HCT116 (cell line): ENCODE data around the gene CYP2E1. TPM values are rescaled to one million over a fixed set of nuclear protein-coding genes. Genes with fewer than 3 reads are reported as not detected.

Experiments used
- ATAC-seq: fragments of 200-7000 bp; cut with Tn5 transposase; 2 replicates; pipeline ENCODE4 v1.9.1; 2020; ENCODE audit warnings: mild to moderate bottlenecking, moderate library complexity
- BruUV-seq: library from RNA; stranded (reverse); fragments of 400-500 nt; replicated peaks from 2 replicates; lab custom pipeline; 2021; lab: Mats Ljungman, UMichigan
- CTCF ChIA-PET: fragments of 300-600 bp; sonication (Branson Sonifier 250); formaldehyde crosslinking; loops from one replicate; lab custom pipeline; 2021; ENCODE audit warnings: antibody characterized with exemption; lab: Charles Lee
- POLR2A ChIA-PET: fragments of 300-600, 350-600 bp; sonication (Branson Sonifier 250); formaldehyde crosslinking; loops from one replicate; lab custom pipeline; 2021; ENCODE audit warnings: antibody characterized with exemption; lab: Charles Lee
- RAD21 ChIA-PET, 2 experiments: fragments of 300-600 bp; sonication (Branson Sonifier 250); formaldehyde crosslinking; loops; one replicate each; lab custom pipeline; 2023; ENCODE audit warnings: low total read pairs in 2 of 2; ENCODE audit not compliant: uncharacterized antibody in 2 of 2, unreplicated experiment in 2 of 2, low non-redundant PET in 1 of 2; lab: Charles Lee
- DNase-seq: peaks from one replicate; pipeline ENCODE4 v3.0.0-alpha.2; 2010; ENCODE audit warnings: low read depth, low spot score
- H2AFZ ChIP-seq: fragments of 200-600 bp; shearing (Covaris generic), sonication (generic); 2 replicates; pipeline ENCODE4 v1.6.1; 2017; ENCODE audit warnings: low read depth, mixed run types, mixed read lengths, antibody characterized with exemption, low read length; ENCODE audit not compliant: poor library complexity, severe bottlenecking
- H3K27ac ChIP-seq: 2 replicates; pipeline ENCODE4 v1.5.1; 2012; ENCODE audit warnings: low read depth, low read length
- H3K27me3 ChIP-seq: fragments of 200-600 bp; sonication (generic); 2 replicates; pipeline ENCODE4 v1.6.1; 2016; ENCODE audit warnings: mixed run types, low read length, mixed read lengths; ENCODE audit not compliant: insufficient read depth
- H3K36me3 ChIP-seq, 2 experiments: fragments of 200-500 bp in 1 of 2; fragments of 200-600 bp in 1 of 2; sonication (Bioruptor generic) in 1 of 2; sonication (generic) in 1 of 2; 2 replicates each; pipeline versions ENCODE4 v1.5.1 to v1.6.1; 2014 to 2016; ENCODE audit warnings: low read length in 2 of 2, inconsistent platforms in 1 of 2, mixed read lengths in 1 of 2, mixed run types in 1 of 2; ENCODE audit not compliant: insufficient read depth in 2 of 2, control insufficient read depth in 1 of 2
- H3K4me1 ChIP-seq, 2 experiments: fragments of 200-600 bp in 1 of 2; sonication (generic) in 1 of 2; 2 replicates each; pipeline versions ENCODE4 v1.5.1 to v1.6.1; 2012 to 2017; ENCODE audit warnings: low read length in 2 of 2, inconsistent platforms in 1 of 2, mild to moderate bottlenecking in 1 of 2, mixed read lengths in 1 of 2, mixed run types in 1 of 2, moderate library complexity in 1 of 2; ENCODE audit not compliant: insufficient read depth in 2 of 2, control insufficient read depth in 1 of 2
- H3K4me2 ChIP-seq: fragments of 200-600 bp; sonication (generic); 2 replicates; pipeline ENCODE4 v1.6.1; 2017; ENCODE audit warnings: mixed run types, low read length, mixed read lengths
- H3K4me3 ChIP-seq, 2 experiments: fragments of 200-600 bp in 1 of 2; sonication (generic) in 1 of 2; replicated peaks in 1 of 2; 2 replicates each; pipeline ENCODE4 v1.5.1; 2011 to 2016; ENCODE audit warnings: low read length in 2 of 2, control low read depth in 1 of 2, low read depth in 1 of 2, mild to moderate bottlenecking in 1 of 2, mixed read lengths in 1 of 2, mixed run types in 1 of 2
- H3K79me2 ChIP-seq: fragments of 200-600 bp; sonication (generic); 2 replicates; pipeline ENCODE4 v1.6.1; 2017; ENCODE audit warnings: mild to moderate bottlenecking, mixed run types, low read length, moderate library complexity, mixed read lengths; ENCODE audit not compliant: insufficient read depth
- H3K9ac ChIP-seq: fragments of 200-600 bp; sonication (generic); 2 replicates; pipeline ENCODE4 v1.6.1; 2016; ENCODE audit warnings: low read length, mixed read lengths
- H3K9me2 ChIP-seq: fragments of 200-600 bp; sonication (generic), shearing (Covaris generic); 2 replicates; pipeline ENCODE4 v1.6.1; 2017; ENCODE audit warnings: mixed run types, mild to moderate bottlenecking, moderate library complexity; ENCODE audit not compliant: insufficient read depth
- H3K9me3 ChIP-seq, 2 experiments: fragments of 200-500 bp in 1 of 2; fragments of 200-600 bp in 1 of 2; sonication (Bioruptor generic) in 1 of 2; sonication (generic) in 1 of 2; 2 replicates each; pipeline ENCODE4 v1.6.1; 2014 to 2017; ENCODE audit warnings: low read length in 2 of 2, mixed read lengths in 2 of 2, inconsistent platforms in 1 of 2, low read depth in 1 of 2, mild to moderate bottlenecking in 1 of 2, mixed run types in 1 of 2, moderate library complexity in 1 of 2; ENCODE audit not compliant: control insufficient read depth in 1 of 2, insufficient read depth in 1 of 2
- H4K20me1 ChIP-seq: fragments of 200-600 bp; sonication (generic), shearing (Covaris generic); 2 replicates; pipeline ENCODE4 v1.6.1; 2017; ENCODE audit warnings: mixed run types, mild to moderate bottlenecking, moderate library complexity; ENCODE audit not compliant: insufficient read depth
- CBX3 ChIP-seq: IDR thresholded peaks from 2 replicates; pipeline ENCODE4 v1.6.1; 2012; ENCODE audit warnings: low read depth
- CEBPB ChIP-seq: IDR thresholded peaks from 2 replicates; pipeline ENCODE4 v1.6.1; 2012; ENCODE audit warnings: low read depth
- EGR1 ChIP-seq: IDR thresholded peaks from 2 replicates; pipeline ENCODE4 v1.6.1; 2012; ENCODE audit warnings: low read depth
- ELF1 ChIP-seq: IDR thresholded peaks from 2 replicates; pipeline ENCODE4 v1.6.1; 2012; ENCODE audit warnings: low read depth, borderline replicate concordance
- EZH2 ChIP-seq: fragments of 200-600 bp; sonication (generic); IDR thresholded peaks from 2 replicates; pipeline ENCODE4 v1.6.1; 2017; ENCODE audit warnings: antibody characterized with exemption, mixed run types
- EZH2phosphoT487 ChIP-seq: fragments of 200-600 bp; IDR thresholded peaks from 2 replicates; pipeline ENCODE4 v1.6.1; 2018; ENCODE audit warnings: antibody characterized with exemption, borderline replicate concordance
- FOSL1 ChIP-seq: IDR thresholded peaks from 2 replicates; pipeline ENCODE4 v1.6.1; 2012; ENCODE audit warnings: low read depth
- JUND ChIP-seq: IDR thresholded peaks from 2 replicates; pipeline ENCODE4 v1.6.1; 2012
- POLR2A ChIP-seq: IDR thresholded peaks from 2 replicates; pipeline ENCODE4 v1.7.0; 2011; ENCODE audit warnings: borderline replicate concordance; ENCODE audit not compliant: insufficient read depth, insufficient read length; ENCODE audit errors: extremely low read depth
- RAD21 ChIP-seq: IDR thresholded peaks from 2 replicates; pipeline ENCODE4 v1.6.1; 2012; ENCODE audit warnings: low read depth, mild to moderate bottlenecking
- SIN3A ChIP-seq: IDR thresholded peaks from 2 replicates; pipeline ENCODE4 v1.6.1; 2012; ENCODE audit warnings: low read depth
- SP1 ChIP-seq: IDR thresholded peaks from 2 replicates; pipeline ENCODE4 v1.6.1; 2012; ENCODE audit warnings: low read depth
- SRF ChIP-seq: IDR thresholded peaks from 2 replicates; pipeline ENCODE4 v1.6.1; 2012; ENCODE audit warnings: low read depth
- TCF7L2 ChIP-seq: IDR thresholded peaks from 2 replicates; pipeline ENCODE4 v1.7.0; 2011; ENCODE audit warnings: borderline replicate concordance, inconsistent platforms; ENCODE audit not compliant: insufficient read depth, insufficient read length; ENCODE audit errors: extremely low read depth
- YY1 ChIP-seq: IDR thresholded peaks from 2 replicates; pipeline ENCODE4 v1.6.1; 2011; ENCODE audit warnings: low read length, low read depth, moderate library complexity, mild to moderate bottlenecking; ENCODE audit not compliant: insufficient replicate concordance; ENCODE audit errors: extremely low read depth
- ZFX ChIP-seq: fragments of 450-650 bp; IDR thresholded peaks from 2 replicates; pipeline ENCODE4 v1.6.1; 2017
- ZNF274 ChIP-seq: fragments of 200-500 bp; sonication (Bioruptor generic); IDR thresholded peaks from 2 replicates; pipeline ENCODE4 v1.6.1; 2014; ENCODE audit warnings: mild to moderate bottlenecking, low read depth, low read length, inconsistent platforms
- intact Hi-C: fragments of 100-400 bp; cut with micrococcal nuclease; formaldehyde crosslinking; loops from 2 replicates; pipeline ENCODE4 v1.10.0; 2022
- total RNA-seq: library from RNA; stranded (reverse); gene quantifications from one replicate; pipeline ENCODE4 v1.2.1, GENCODE V29; 2021; ENCODE audit not compliant: unreplicated experiment
- TF ChIP-seq, protein P1 (sequence below): IDR thresholded peaks from 2 replicates; pipeline ENCODE4 v1.6.1; 2012; ENCODE audit warnings: low read depth
- TF ChIP-seq, protein P2 (sequence below): IDR thresholded peaks from 2 replicates; pipeline ENCODE4 v1.6.1; 2011; ENCODE audit warnings: mild to moderate bottlenecking, low read length, moderate library complexity; ENCODE audit not compliant: insufficient replicate concordance; ENCODE audit errors: extremely low read depth
- TF ChIP-seq, protein P3 (sequence below): IDR thresholded peaks from 2 replicates; pipeline ENCODE4 v1.6.1; 2012
- TF ChIP-seq, protein P4 (sequence below), 3 experiments: fragments of 200-600 bp in 1 of 3; sonication (generic) in 1 of 3; IDR thresholded peaks in 2 of 3; conservative IDR thresholded peaks in 1 of 3; 2 replicates each; pipeline ENCODE4 v1.5.1; 2012 to 2017; ENCODE audit warnings: low read depth in 2 of 3, low read length in 2 of 3, antibody characterized with exemption in 1 of 3, borderline replicate concordance in 1 of 3, control low read depth in 1 of 3, mild to moderate bottlenecking in 1 of 3, mixed read lengths in 1 of 3, mixed run types in 1 of 3, moderate library complexity in 1 of 3; ENCODE audit not compliant: insufficient read depth in 1 of 3

The CYP2E1 gene
- total RNA-seq, 1 experiment from 2014 or later = 1.5 TPM

DNA sequence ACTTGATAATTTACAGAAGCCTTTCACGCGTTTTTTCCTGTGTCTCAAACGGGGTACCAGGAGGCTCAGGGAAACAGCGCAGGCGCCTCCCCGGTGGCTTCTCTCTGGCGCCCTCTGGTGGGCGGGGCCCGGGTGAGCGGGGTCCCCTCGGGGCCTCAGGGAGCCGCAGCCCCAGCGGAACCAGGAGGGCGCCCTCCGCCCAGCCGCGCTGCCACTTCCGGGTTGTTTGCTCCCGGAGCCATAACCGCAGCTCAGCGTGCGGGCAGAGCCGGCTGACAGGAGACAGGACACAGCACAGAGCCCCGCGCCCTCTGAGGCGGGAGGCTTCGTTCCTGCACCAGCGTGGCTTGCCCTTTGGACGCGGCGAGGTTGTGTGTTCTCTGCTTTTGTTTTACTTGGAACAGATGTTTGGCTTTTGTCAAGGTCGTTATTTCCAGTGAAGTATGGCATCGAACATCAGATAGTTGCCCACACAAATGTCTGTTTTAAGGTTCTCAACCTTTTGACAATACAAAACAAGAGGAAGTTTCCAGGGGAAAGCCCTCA is 6.9 kb upstream of the CYP2E1 start:
- H3K27ac ChIP-seq = 0 out of 2 replicates have a peak overlapping the region, but pooled peaks have one; percentile 35
- no TSS peak for BruUV-seq
- H3K79me2 ChIP-seq = no peaks in the 10 kb centered on the region
- peak overlapping the region; percentile 68 for H3K9ac ChIP-seq
- H3K4me3 ChIP-seq = peak overlapping the region; percentile 54 to 65
- no peaks in the 10 kb centered on the region for H3K27me3 ChIP-seq
- no peak overlapping the region for H2AFZ ChIP-seq
- no peaks in the 10 kb centered on the region for H3K9me2 ChIP-seq
- H3K9me3 ChIP-seq = no peaks in the 10 kb centered on the region
- ATAC-seq (peak; percentile 97), DNase-seq (peak; percentile 39)
- H3K36me3 ChIP-seq = no peaks in the 10 kb centered on the region
- H3K4me2 ChIP-seq = peak overlapping the region; percentile 83
- ChIA-PET POLR2A (no interaction called here), CTCF (interaction anchor here (0.7 to 1.0 kb wide), 2 partner anchors 11 to 191 kb away, joined by 3 read pairs; no protein-coding TSS in a partner anchor), RAD21 (no interaction called here)
- H3K4me1 ChIP-seq = peaks cover 2 to 28% of the 10 kb centered on the region in 2 experiments; a peak in 2 of 4 replicates
- intact Hi-C loops = no loop called here
- no peaks in the 10 kb centered on the region for H4K20me1 ChIP-seq
- TF ChIP-seq, protein P1, sequence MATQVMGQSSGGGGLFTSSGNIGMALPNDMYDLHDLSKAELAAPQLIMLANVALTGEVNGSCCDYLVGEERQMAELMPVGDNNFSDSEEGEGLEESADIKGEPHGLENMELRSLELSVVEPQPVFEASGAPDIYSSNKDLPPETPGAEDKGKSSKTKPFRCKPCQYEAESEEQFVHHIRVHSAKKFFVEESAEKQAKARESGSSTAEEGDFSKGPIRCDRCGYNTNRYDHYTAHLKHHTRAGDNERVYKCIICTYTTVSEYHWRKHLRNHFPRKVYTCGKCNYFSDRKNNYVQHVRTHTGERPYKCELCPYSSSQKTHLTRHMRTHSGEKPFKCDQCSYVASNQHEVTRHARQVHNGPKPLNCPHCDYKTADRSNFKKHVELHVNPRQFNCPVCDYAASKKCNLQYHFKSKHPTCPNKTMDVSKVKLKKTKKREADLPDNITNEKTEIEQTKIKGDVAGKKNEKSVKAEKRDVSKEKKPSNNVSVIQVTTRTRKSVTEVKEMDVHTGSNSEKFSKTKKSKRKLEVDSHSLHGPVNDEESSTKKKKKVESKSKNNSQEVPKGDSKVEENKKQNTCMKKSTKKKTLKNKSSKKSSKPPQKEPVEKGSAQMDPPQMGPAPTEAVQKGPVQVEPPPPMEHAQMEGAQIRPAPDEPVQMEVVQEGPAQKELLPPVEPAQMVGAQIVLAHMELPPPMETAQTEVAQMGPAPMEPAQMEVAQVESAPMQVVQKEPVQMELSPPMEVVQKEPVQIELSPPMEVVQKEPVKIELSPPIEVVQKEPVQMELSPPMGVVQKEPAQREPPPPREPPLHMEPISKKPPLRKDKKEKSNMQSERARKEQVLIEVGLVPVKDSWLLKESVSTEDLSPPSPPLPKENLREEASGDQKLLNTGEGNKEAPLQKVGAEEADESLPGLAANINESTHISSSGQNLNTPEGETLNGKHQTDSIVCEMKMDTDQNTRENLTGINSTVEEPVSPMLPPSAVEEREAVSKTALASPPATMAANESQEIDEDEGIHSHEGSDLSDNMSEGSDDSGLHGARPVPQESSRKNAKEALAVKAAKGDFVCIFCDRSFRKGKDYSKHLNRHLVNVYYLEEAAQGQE = no peak
- TF ChIP-seq SIN3A (peak; percentile 30; the same call in 1 of the 2 replicates), ELF1 (peak; percentile 92), YY1 (peak; percentile 72), CEBPB (no peak), ZFX (no peak), EZH2 (no peak), EGR1 (no peak), POLR2A (no peak), TCF7L2 (no peak), SRF (no peak), JUND (no peak), RAD21 (peak; percentile 45; the same call in 1 of the 2 replicates), FOSL1 (no peak), EZH2phosphoT487 (no peak), ZNF274 (no peak), SP1 (no peak), CBX3 (no peak)
- TF ChIP-seq, protein P2, sequence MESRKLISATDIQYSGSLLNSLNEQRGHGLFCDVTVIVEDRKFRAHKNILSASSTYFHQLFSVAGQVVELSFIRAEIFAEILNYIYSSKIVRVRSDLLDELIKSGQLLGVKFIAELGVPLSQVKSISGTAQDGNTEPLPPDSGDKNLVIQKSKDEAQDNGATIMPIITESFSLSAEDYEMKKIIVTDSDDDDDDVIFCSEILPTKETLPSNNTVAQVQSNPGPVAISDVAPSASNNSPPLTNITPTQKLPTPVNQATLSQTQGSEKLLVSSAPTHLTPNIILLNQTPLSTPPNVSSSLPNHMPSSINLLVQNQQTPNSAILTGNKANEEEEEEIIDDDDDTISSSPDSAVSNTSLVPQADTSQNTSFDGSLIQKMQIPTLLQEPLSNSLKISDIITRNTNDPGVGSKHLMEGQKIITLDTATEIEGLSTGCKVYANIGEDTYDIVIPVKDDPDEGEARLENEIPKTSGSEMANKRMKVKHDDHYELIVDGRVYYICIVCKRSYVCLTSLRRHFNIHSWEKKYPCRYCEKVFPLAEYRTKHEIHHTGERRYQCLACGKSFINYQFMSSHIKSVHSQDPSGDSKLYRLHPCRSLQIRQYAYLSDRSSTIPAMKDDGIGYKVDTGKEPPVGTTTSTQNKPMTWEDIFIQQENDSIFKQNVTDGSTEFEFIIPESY = no peak
- TF ChIP-seq, protein P3, sequence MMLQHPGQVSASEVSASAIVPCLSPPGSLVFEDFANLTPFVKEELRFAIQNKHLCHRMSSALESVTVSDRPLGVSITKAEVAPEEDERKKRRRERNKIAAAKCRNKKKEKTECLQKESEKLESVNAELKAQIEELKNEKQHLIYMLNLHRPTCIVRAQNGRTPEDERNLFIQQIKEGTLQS = no peak
- TF ChIP-seq, protein P4, sequence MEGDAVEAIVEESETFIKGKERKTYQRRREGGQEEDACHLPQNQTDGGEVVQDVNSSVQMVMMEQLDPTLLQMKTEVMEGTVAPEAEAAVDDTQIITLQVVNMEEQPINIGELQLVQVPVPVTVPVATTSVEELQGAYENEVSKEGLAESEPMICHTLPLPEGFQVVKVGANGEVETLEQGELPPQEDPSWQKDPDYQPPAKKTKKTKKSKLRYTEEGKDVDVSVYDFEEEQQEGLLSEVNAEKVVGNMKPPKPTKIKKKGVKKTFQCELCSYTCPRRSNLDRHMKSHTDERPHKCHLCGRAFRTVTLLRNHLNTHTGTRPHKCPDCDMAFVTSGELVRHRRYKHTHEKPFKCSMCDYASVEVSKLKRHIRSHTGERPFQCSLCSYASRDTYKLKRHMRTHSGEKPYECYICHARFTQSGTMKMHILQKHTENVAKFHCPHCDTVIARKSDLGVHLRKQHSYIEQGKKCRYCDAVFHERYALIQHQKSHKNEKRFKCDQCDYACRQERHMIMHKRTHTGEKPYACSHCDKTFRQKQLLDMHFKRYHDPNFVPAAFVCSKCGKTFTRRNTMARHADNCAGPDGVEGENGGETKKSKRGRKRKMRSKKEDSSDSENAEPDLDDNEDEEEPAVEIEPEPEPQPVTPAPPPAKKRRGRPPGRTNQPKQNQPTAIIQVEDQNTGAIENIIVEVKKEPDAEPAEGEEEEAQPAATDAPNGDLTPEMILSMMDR (IDR thresholded peaks at IDR 0.05 in 2 of 3, conservative IDR thresholded peaks at IDR 0.05 in 1 of 3; ENCODE audit: borderline replicate concordance in 1 of 3, insufficient read depth in 1 of 3, low read depth in 2 of 3, low read length in 2 of 3) = peak; percentile 69 to 76 (median 76); a peak in 5 of 6 replicates
